NCI-H2196 treated with DMSO at 0.1 percent for 48 hours (cell line): ENCODE measurements around the gene ARHGAP10.
"Not testable (repeated sequence)": the region's sequence is repeated elsewhere in the genome, so short reads cannot be mapped to it uniquely, and the experiment has no call there.

Source experiments
- DNase-seq: peaks from one replicate; lab custom pipeline; 2025; ENCODE audit not compliant: unreplicated experiment; lab: John Stamatoyannopoulos, UW

The ARHGAP10 gene

GRCh38 chr4:148083073-148083472 lies 351.2 kb downstream of the ARHGAP10 start:
- not testable (repeated sequence) for DNase-seq

DNA sequence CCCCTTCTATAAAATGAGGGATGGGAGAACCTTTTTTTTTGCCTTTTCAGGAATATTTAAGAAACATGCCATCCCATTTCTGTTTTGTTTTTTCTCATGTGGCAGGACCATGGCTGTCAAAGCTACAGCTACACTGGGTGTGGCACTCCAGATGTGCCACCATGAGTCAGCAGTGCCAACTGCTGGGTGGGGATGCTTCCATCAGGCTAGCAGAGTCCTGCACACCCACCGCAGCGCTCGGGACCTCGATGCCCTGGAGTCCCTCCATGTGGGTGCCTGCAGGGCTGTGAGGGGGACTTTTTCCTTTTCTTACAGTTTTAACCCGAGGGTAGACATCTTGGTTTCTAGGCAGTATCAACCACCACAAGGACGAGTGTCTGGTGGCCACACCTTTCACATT lies 357.7 kb downstream of the ARHGAP10 start:
- no peak for DNase-seq

DNA sequence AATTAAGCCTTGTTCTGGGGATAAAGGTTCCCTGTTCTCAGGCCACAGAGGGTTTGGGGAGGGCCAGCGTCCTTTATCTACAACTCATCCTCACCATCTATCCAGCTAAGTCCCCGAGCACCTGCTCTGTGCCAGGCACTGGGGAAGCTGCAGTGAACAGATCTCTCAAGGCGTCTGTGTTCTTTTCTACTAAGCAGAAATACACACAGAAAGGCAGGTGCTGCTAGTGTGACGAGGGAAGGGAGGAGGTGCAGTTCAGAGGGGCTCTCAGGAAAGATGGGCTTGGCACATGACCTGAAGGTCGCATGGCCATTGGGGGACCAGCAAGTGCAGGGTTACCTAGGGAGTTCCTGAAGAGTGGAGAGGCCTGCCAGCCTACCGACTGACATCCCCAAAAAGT lies 358.1 kb downstream of the ARHGAP10 start:
- DNase-seq: no peak

- no peak for DNase-seq
Measured at GRCh38 chr4:148090503-148091476, 358.9 kb downstream of the ARHGAP10 start.

DNA sequence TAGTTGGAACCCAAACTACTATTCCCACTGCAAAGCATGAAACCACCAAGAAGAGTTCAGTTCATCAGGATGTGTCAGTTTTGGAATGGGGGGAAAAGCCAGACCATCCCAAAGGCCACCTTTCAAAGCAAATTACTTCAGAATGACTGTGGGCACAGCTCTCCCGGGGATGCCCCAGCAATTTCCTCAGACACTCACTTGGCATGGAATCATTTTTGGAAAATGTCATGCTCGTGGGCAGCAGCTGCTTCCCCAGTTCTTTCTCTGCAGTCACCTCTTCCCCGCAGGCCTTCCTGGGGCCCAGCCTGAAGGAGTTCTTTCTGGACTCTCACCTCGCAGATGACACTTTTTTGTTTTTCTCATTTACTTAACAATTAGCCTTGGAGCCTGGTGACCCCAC lies 360.0 kb downstream of the ARHGAP10 start:
- DNase-seq: no peak

- DNase-seq: no peak
Measured at GRCh38 chr4:148092316-148093014, 360.6 kb downstream of the ARHGAP10 start.

- DNase-seq: no peak
Measured at GRCh38 chr4:148093065-148093464, 361.2 kb downstream of the ARHGAP10 start.

DNA sequence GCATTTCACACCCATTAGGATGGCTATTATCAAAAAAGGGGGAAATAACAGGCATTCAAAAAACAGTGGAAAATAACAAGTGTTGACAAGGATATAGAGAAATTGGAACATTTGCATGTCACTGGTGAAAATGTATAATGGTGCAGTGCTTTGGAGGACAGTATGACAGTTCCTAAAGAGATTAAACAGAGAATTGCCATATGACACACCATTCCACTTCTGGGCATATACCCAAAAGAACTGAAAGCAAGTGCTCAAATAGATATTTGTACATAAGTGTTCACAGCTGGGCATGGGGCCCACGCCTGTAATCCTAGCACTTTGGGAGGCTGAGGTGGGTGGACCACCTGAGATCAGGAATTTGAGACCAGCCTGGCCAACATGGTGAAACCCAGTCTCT lies 362.3 kb downstream of the ARHGAP10 start:
- no peak for DNase-seq

- no peak for DNase-seq
Measured at GRCh38 chr4:148095346-148095923, 363.5 kb downstream of the ARHGAP10 start.

GRCh38 chr4:148097801-148098200 lies 365.9 kb downstream of the ARHGAP10 start:
- DNase-seq: no peak

DNA sequence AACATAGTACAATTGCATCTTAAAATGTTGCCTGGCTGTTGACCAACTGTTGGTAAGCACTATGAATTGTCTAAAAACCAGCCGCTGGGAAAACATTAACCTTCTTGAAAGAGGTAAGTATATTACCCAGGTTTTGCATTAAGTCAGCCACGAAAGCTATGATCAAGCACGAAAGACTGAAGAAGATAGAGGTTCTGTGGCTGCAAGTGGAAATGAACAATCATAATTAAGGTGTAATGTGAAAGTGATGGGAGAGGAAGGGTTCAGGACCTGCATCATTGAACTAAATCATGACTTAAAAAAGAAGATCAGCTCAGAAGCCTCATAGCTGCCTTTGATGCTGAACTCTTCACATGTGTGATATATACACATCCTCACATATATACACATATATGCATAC lies 369.3 kb downstream of the ARHGAP10 start:
- no peak for DNase-seq

- no peak for DNase-seq
Measured at GRCh38 chr4:148101790-148102189, 369.9 kb downstream of the ARHGAP10 start.

DNA sequence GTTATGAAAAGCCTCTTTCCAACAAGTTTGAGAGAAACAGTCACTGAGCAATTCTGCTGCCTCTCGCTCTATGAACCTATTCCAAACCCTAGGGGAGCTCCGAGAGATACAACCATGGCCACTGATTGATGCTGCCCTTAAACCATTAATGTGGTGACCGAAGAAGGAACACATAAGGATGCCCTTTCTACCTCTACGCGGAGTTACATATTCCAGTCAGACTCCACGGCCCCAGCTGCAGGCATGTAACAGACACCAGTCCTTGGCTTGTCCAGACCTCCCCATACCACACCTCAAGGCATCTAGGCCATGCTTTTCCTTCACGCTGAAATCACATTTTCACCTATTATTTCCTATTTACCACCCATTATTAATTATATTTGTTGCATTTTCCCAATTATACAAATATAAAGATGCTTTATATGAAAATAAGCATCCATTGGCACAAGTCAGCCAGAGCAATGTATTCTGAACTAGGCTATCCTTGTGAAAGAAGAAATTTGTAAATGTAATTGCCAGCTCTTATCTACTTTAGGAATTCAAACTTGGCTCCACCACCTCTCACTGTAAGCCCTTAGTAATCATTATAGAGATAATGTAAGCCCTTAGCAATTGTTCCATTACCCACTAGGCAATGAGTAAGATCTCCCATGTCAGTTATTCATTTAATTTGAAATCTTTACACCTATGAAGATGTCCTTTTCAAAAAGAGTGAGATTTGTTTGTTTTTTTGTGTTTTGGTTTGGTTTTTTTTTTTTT lies 371.9 kb downstream of the ARHGAP10 start:
- DNase-seq: no peak

DNA sequence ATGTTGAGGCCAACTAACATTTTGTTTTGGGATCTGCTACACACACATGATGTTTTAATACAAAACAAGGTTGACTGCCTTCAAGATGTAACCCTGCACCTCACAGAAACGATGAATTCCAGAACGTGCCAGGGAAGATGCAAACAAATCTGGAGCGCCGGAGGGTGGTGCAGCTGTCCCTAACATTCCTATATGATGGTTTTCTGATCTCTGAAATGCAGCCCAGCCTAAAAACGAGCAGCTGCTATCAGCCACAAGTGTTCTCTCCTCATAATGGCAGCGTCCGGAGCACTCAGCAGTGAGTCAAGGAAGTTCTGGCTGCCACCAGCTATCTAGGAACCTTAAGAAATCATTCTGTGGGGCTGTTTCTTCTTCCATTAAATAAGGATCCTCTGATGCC lies 376.9 kb downstream of the ARHGAP10 start:
- no peak for DNase-seq

DNA sequence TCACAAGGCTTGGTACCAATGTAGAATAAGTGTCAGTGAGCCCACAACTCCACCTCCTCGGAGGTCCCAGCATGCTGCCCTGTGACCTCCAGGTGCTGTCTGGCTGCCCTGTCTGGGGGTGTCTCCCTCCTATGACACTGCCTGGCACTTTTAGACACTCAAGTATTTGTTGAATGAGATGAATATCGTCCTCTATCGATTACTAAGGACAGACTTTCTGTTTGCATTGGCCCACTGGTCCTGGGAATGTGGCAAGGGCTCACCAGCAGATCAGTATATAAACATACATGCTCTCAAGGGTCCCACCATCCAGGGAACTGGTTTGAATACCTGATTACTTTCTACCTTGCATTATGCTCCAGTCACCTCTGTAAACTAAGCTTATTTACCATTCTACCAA lies 377.3 kb downstream of the ARHGAP10 start:
- DNase-seq: no peak

DNA sequence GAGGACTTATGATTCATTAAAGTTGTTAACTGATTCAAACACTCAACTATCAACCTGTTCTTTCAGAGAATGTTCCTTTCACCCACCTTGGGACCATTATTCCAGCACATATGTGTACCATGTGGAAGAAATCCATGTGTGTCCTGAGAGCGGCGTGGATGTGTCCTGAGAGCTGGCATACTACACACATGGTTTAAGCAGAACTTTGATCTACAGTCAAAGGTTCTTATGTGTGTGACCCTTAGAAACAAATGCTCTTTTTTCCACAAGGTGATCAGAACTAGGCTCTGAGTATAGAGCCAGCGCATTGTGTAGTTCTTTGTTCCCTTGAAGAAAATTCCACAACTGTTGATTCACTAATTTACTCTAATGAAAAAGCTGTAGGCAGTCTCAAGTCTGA lies 378.3 kb downstream of the ARHGAP10 start:
- DNase-seq: no peak

DNA sequence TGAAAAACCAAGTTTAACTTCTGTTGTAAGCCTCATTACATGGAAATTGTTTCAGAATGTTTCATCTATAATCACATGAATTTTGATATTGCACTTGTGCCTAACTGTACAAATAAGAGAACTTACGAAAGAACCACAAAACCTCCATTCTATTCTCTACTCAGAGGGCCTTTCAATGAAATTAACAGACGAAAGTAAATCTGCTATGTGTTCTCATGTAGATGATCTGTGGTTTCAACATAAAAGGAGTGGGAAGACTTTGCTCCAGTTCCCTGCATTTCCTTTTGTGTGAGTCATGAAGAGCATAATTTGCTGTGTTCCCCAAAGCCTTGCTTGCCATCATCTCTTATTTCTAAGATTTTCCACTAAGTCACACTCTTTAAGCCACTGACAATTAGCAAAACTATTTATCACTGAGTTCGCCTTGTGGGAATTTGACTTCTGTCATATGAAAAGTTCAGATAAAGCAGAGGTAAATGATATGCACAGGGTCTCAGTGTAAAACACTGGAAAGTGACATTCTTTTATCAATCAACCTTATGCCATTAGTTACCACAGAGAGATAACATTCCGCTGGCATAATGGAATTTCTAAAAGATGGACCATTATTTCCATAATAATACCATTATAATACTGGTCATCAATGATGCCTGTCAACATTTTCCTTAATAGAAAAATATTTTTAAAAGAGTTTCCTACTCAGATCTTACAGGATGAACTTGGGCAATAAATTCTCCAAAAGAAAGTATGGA lies 380.5 kb downstream of the ARHGAP10 start:
- no peak for DNase-seq

DNA sequence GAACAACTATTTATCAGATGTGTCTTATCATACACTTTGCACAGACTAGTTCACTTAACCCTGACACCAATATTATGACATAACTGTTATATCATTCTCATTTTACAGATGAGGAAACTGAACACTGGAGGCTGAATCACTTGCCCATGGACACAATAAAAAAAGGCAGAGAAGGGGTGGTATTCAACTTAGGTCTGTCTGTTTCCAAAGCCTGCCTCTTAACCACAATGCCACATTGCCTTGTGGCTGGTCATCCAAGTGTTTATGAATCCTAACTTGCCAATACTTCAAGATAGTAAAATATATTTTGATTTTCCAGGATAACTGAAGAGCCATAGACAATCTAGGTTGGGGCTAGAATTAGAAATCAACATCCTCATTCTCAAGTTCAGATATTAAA lies 382.5 kb downstream of the ARHGAP10 start:
- DNase-seq: no peak

GRCh38 chr4:148116264-148116663 lies 384.4 kb downstream of the ARHGAP10 start:
- DNase-seq: no peak

GRCh38 chr4:148116969-148117368 lies 385.1 kb downstream of the ARHGAP10 start:
- no peak for DNase-seq
